Keratinocyte (primary cell): ENCODE measurements around the gene SLC22A14.

Source experiments
- CTCF ChIP-seq, 3 experiments: IDR thresholded peaks in 1 of 3; conservative IDR thresholded peaks in 1 of 3; optimal IDR thresholded peaks in 1 of 3; 2 replicates in 2 of 3; 3 replicates in 1 of 3; pipeline versions ENCODE3 to v1.5.1; 2011; ENCODE audit warnings: low read length in 3 of 3, mild to moderate bottlenecking in 3 of 3, moderate library complexity in 2 of 3, control low read depth in 1 of 3, inconsistent platforms in 1 of 3; ENCODE audit not compliant: insufficient read depth in 2 of 3; ENCODE audit errors: extremely low read depth in 1 of 3
- EZH2 ChIP-seq: IDR thresholded peaks from one replicate; pipeline ENCODE4 v1.6.1; 2012; ENCODE audit warnings: inconsistent platforms, mild to moderate bottlenecking, low read length, moderate library complexity

- TF ChIP-seq EZH2, result no peak
- TF ChIP-seq CTCF (optimal IDR thresholded peaks at IDR 0.05 in 1 of 3, IDR thresholded peaks at IDR 0.05 in 1 of 3, conservative IDR thresholded peaks at IDR 0.05 in 1 of 3; ENCODE audit: extremely low read depth in 1 of 3, insufficient read depth in 2 of 3, low read length in 3 of 3), result no peak
Observed at GRCh38 chr3:38313263-38313662, 31.2 kb downstream of the SLC22A14 start.
